ENCODE data around the gene POU3F1.

GRCh38 chr1:38015978-38016725, 30.4 kb downstream of the POU3F1 start:
- TF ChIP-seq SIX5 (IDR thresholded peaks at IDR 0.05; ENCODE audit: low read depth, low read length, severe bottlenecking) (no peak), SREBF2 (IDR thresholded peaks at IDR 0.05; ENCODE audit: low read length) (no peak)

All from GM12878 (cell line).